T-helper 1 cell treated with Interleukin-12 subunit alpha and Interleukin-12 subunit beta and Interleukin-4 antibody, amounts not matched to agents 30 ng/mL and 1 ng/mL, for 36 hours (primary cell): Measurements from ENCODE around the gene MTUS2. TPM values are rescaled to one million over a fixed set of nuclear protein-coding genes. Genes with fewer than 3 reads are reported as not detected.

ENCODE experiments used
- intact Hi-C: fragments of 100-400 bp; cut with micrococcal nuclease; formaldehyde crosslinking; loops from one replicate; pipeline ENCODE4 v1.15.1; 2024
- total RNA-seq: library from RNA; stranded (reverse); gene quantifications from 2 replicates; pipeline ENCODE4 v1.2.3, GENCODE V29; 2022

Gene MTUS2
- total RNA-seq, 1 donor from 2014 or later, result not detected

DNA sequence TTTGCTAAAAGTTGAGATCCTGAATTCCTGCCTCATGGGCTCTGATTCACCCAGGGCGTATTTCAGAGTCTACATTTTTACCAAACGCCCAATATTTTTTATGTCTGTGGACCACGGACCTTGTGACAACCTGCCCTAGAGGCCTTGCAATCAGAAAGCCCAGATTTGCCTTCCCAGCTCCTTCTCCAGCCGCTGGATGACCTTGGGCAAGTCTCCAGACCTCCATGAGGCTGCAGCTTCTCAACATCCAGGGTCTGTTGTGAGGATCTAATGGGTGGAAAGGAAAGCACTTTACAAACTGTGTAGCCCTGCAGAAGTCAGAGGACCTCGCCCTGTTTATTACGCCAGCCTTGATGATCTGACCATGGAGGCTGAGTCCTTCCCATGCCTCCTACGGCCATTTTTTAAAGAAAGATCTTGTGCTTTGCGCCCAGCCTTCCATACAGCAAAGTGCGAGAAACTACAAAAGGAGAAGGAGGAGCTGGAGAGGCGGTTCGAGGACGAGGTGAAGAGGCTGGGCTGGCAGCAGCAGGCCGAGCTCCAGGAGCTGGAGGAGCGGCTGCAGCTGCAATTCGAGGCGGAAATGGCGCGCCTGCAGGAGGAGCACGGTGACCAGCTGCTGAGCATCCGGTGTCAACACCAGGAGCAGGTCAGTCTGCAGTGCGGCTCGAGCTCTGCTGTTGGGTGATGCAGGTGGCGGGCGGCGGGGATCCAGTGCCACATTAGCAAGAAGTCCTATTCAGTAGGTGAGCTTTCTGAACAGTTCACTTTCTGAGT lies 659.8 kb downstream of the MTUS2 start:
- intact Hi-C loops, result no loop called here

DNA sequence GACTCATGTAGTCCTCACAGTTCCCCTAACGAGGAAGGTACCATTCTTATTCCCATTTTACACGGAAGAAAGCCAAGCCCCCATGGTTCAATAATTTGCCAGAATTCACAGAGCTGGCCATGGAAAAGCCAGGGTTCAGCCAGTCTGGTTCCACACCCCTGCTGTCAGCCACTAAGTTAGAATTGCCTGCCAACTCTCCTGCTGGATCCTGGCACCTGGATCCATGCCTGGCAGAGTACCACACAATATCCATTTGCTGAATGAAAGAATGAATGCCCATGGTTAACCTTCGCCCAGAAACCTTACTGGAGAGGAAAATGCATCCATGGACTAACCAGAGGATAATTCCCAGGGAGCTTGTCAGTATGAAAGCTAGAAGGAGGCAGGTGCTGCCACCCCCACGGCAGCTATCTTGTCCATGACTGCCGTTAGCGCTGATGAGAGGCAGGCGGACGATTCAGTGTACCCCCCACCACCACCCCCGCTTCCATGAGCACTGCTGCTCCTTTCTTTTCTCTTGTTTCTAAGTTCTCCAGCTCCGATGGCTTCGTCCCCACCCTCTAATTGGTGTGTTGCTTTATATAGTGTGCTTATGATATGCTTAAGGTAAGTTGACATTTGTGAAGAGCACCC lies 660.9 kb downstream of the MTUS2 start:
- intact Hi-C loops, result no loop called here

DNA sequence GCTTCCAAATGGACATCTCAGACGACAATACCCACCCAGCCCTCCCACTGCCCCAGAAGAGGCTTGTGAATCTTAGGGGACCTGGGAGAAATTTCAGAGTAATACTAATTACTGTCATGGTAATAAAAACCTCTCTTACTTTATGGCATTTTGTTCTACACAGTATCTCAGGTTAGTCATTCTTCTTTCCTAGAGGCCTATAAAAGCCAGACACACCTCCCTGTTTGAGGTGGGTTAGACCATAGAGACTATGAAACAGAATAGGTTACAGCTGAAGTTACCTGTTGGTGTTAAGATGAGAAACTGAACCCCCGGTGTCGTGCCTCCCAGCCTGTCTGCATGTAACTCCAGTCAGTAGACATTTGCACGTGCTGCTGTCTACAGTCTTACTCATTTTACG lies 661.5 kb downstream of the MTUS2 start:
- intact Hi-C loops, result no loop called here

DNA sequence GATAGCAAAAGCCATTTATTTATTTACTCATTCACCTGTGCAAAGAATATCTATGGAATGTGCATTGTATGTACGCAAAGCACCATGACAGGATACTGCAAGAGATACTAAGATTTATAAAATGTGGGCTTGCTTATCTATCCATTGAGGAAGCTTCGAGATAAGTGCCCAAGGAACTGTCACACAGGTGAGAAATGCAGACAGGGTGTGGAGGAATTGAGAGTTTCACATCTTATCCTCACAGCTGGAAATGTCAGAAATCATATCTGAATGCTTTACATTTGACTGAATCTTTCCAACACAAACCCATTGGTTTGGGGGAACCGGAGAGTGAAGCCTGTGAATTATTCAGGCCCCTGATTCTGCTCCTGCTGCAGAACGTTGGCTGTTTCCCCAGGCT lies 662.4 kb downstream of the MTUS2 start:
- intact Hi-C loops, result no loop called here

- intact Hi-C loops, result no loop called here
Measured at GRCh38 chr13:29483211-29483610, 663.1 kb downstream of the MTUS2 start.

- intact Hi-C loops, result no loop called here
Measured at GRCh38 chr13:29483623-29484022, 663.5 kb downstream of the MTUS2 start.

DNA sequence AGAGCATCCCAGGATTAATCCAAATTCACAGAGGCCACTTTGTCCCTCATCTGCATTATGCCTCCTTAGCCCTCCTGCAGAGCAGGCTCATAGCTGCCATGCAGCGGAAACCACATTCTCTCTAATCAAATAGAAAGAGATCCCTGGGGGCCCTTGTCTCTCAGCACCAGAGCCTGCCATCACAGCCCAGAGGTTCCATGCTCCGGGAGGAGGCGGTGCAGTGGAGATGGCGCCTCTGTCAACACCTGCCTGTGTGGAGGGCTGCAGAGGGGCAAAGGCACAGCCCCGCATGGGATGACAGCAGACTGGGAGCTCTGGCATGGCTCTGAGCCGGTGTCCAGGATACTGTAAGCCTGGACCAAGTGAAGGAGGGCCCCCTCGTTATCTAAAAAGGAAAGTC lies 664.1 kb downstream of the MTUS2 start:
- intact Hi-C loops, result no loop called here

GRCh38 chr13:29484796-29485195 lies 664.7 kb downstream of the MTUS2 start:
- intact Hi-C loops, result no loop called here

GRCh38 chr13:29486551-29486950 lies 666.4 kb downstream of the MTUS2 start:
- intact Hi-C loops, result no loop called here

DNA sequence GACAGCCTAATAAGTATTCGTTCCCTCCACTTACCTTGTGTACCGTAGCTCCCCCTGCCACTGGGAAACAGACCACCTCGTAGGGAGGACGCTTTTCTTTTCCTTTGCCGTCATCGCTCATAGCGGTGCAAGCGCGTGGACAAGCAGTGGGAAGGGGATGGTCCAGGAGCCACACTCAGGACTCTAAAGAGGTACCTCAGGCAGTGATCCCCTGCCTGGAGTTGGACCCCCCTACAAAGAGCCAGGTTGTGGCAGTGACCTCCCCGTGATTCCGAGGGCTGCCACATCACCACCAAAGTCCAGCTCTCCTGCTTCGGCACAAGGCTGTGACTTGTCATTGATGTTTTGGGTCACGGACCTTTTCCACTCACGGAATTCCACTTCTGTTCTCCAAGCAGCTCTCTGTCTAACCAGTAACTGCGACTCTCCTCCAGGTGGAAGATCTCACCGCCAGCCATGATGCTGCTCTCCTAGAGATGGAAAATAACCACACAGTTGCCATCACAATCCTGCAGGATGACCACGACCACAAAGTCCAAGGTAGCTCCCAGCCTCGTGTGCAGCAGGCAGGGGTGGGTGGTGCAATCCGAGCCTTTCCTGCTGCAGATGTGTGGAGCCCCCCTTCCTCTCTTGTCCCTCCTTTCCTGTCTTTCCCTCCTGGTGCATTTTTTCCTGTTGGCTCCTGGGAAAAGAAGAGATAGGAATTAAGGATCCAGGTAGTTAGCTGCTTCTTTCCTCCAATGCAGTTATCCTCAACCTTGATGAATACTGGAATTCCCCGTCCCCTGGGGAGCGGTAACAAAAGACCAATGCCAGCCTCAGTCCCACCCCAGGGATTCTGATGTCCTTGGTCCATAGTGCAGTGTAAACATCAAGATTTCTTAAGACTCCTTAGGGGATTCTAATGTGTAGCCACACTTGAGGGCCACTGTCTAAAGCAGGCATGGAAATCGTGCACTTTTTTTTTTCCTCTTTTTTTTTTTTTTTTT lies 667.6 kb downstream of the MTUS2 start:
- intact Hi-C loops, result no loop called here

DNA sequence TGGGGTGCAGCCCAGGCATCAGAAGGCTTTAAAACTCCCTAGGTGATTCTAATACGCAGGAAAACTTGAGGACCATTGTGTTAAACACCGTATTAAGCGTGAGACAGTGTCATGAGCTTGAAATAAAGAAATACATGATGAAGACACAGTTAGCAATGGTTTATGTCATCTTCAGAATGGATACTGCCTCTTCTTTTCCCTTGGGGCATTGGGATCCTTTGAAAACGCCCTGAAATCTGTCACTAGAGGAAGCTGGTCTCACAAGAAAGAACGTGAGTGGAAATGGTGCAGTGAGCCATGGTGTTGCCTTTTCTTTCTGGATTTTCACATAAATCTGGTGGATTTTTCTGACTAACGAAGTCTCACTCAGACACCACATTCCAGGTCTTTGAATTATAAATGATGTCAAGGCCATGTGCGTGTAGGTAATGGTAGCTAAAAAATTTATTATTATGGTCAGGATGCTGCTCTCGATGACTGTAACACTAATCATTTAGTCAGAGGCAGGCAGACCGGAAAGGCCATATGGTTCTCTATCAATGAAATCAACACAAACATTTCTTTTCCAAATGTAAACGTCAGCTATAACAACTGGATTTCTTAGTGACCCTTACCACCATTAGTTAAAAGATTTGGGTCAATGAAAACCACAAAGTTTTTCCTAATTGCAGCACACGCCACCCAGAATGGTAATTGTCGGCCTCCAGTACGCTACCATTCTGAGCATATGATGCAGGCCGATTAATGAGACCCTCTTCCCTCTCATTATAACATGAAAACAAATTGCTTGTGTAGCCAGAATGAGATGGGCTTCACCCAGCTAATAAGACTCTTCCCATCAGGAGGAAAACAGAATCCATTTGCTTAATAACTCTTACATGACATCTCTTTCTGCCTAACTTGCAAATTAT lies 669.8 kb downstream of the MTUS2 start:
- intact Hi-C loops, result no loop called here

GRCh38 chr13:29490561-29490885 lies 670.4 kb downstream of the MTUS2 start:
- intact Hi-C loops, result no loop called here

DNA sequence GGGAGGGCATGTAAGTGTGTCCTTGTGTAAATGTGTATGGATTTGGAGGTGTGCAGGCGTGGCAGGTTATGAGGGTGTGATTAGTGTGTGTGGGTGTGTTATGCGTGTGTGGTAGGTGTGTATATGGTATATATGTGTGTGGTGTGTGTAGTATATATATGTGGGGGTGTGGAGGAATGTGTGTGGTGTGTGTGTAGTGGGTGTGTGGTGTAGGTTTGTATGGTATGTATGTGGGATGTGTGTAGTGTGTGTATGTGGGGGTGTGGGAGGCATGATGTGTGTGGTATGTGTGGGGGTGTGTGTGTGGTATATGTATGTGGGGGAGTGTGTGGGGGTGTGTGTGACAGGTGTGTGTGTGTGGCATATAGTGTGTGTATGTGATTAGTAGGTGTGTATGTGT lies 671.1 kb downstream of the MTUS2 start:
- intact Hi-C loops, result no loop called here

DNA sequence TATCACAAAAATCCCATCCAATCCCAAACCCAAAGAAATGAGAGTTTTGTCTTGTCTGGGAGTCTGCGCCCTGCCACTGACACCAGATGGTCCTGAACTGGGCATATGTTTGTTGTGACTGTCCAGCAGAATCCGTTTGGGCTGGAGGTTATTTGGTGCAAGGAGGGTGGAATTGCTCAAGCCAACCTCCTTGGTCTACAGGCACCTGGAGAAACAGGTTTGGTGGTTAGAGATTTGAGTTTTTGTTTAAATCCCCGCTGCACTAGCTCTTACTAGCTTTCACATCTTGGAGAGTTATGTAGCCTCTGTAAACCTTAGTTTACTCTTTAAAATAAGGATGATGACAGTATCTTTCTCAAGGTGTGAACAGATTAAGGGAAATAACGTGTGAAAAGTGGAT lies 673.7 kb downstream of the MTUS2 start:
- intact Hi-C loops, result no loop called here

- intact Hi-C loops, result no loop called here
Measured at GRCh38 chr13:29494520-29494919, 674.4 kb downstream of the MTUS2 start.

GRCh38 chr13:29496241-29496712 lies 676.1 kb downstream of the MTUS2 start:
- intact Hi-C loops, result no loop called here

GRCh38 chr13:29497137-29497654 lies 677.1 kb downstream of the MTUS2 start:
- intact Hi-C loops, result no loop called here

GRCh38 chr13:29498426-29499040 lies 678.4 kb downstream of the MTUS2 start:
- intact Hi-C loops, result no loop called here

DNA sequence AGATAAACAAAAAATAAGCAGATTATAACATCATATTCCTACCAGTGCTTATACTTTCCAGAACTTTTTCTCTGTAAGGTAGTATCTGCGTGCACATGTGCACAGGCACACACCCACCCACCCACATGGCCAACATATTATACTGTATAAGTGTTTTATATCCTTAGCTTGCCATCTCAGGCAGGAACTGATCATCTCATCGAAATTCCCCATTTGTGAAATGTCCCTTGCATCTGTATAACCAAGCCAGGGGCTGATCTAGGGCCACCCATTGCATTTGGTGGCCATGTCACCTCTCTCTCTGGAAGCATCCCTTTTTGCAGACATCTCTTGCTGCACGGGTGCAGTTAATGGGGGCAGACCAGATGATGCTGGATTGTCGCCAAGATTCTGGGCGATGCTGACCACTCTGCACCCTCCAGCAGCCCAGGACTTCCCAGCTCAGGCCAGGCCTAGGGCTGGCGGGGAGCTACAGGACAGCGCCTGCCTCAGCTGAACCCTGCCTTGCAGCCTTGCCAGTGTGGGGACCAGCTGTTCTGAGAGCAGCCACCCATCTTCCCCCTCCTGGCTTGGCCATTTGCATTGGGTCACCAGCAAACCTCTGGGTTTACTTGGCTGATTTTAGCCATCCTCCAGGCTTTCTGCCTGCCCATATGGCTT lies 679.5 kb downstream of the MTUS2 start:
- intact Hi-C loops, result no loop called here

DNA sequence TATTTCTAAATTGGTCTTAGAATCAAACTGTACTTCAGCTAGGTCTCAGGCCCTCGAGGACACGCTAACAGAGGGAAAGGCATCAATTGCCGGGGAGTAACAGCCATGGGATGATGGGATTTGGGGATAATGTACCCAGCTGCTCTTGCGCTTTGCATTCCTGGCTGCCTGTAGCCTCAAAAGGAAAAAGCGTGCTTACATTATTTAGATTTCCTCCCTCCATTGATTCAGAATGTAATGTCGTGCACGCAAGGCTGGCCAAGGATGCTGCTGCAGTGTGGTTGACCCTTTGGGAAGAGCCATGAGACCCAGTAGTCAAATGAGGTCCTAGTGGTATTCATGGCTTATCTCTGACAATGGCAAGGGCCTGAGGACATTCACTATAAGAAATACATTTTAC lies 680.2 kb downstream of the MTUS2 start:
- intact Hi-C loops, result no loop called here
